OCI-LY1 (cell line): ENCODE measurements around the gene UTP20.

ENCODE experiments used
- EZH2 ChIP-seq: fragments of 200-600 bp; sonication (generic), shearing (Covaris generic); IDR thresholded peaks from 2 replicates; pipeline ENCODE4 v1.8.0; 2017; ENCODE audit warnings: borderline replicate concordance, mixed run types, mild to moderate bottlenecking, antibody characterized with exemption, low read length, moderate library complexity, mixed read lengths
- TF ChIP-seq, protein P1 (sequence below): fragments of 200-600 bp; sonication (generic), shearing (Covaris generic); IDR thresholded peaks from 2 replicates; pipeline ENCODE4 v1.5.1; 2017; ENCODE audit warnings: mild to moderate bottlenecking, antibody characterized with exemption, low read length, moderate library complexity, mixed read lengths

DNA sequence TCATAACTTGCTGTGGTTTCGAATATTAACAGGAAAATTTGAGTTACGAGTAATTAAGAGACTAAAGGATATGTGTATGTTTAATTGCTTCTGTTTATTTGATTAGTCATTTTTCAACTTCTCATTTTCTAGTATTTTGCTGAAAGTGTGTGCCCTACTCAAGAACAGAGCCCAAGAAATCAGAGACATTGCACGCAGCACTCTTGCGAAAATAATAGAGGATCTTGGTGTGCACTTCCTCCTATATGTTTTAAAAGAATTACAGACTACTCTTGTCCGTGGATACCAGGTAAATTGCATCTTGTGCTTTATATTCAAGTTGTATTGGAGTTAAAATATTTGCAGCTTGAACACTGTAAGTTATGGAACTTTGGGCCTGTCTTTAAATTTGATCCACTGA, 76.9 kb downstream of the UTP20 start:
- TF ChIP-seq, protein P1, sequence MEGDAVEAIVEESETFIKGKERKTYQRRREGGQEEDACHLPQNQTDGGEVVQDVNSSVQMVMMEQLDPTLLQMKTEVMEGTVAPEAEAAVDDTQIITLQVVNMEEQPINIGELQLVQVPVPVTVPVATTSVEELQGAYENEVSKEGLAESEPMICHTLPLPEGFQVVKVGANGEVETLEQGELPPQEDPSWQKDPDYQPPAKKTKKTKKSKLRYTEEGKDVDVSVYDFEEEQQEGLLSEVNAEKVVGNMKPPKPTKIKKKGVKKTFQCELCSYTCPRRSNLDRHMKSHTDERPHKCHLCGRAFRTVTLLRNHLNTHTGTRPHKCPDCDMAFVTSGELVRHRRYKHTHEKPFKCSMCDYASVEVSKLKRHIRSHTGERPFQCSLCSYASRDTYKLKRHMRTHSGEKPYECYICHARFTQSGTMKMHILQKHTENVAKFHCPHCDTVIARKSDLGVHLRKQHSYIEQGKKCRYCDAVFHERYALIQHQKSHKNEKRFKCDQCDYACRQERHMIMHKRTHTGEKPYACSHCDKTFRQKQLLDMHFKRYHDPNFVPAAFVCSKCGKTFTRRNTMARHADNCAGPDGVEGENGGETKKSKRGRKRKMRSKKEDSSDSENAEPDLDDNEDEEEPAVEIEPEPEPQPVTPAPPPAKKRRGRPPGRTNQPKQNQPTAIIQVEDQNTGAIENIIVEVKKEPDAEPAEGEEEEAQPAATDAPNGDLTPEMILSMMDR: no peak
- TF ChIP-seq EZH2: no peak
